GM21786 (cell line): ENCODE measurements around the gene POLR1B.
A peak's percentile ranks its signal among the peaks of the same experiment; 100 is the strongest.
"Not testable (repeated sequence)": the region's sequence is repeated elsewhere in the genome, so short reads cannot be mapped to it uniquely, and the experiment has no call there.

Experiments
- ATAC-seq: cut with Tn5 transposase; IDR thresholded peaks from one replicate; pipeline ENCODE4 v1.9.1; 2021; ENCODE audit not compliant: unreplicated experiment

The POLR1B gene, protein sequence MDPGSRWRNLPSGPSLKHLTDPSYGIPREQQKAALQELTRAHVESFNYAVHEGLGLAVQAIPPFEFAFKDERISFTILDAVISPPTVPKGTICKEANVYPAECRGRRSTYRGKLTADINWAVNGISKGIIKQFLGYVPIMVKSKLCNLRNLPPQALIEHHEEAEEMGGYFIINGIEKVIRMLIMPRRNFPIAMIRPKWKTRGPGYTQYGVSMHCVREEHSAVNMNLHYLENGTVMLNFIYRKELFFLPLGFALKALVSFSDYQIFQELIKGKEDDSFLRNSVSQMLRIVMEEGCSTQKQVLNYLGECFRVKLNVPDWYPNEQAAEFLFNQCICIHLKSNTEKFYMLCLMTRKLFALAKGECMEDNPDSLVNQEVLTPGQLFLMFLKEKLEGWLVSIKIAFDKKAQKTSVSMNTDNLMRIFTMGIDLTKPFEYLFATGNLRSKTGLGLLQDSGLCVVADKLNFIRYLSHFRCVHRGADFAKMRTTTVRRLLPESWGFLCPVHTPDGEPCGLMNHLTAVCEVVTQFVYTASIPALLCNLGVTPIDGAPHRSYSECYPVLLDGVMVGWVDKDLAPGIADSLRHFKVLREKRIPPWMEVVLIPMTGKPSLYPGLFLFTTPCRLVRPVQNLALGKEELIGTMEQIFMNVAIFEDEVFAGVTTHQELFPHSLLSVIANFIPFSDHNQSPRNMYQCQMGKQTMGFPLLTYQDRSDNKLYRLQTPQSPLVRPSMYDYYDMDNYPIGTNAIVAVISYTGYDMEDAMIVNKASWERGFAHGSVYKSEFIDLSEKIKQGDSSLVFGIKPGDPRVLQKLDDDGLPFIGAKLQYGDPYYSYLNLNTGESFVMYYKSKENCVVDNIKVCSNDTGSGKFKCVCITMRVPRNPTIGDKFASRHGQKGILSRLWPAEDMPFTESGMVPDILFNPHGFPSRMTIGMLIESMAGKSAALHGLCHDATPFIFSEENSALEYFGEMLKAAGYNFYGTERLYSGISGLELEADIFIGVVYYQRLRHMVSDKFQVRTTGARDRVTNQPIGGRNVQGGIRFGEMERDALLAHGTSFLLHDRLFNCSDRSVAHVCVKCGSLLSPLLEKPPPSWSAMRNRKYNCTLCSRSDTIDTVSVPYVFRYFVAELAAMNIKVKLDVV

DNA sequence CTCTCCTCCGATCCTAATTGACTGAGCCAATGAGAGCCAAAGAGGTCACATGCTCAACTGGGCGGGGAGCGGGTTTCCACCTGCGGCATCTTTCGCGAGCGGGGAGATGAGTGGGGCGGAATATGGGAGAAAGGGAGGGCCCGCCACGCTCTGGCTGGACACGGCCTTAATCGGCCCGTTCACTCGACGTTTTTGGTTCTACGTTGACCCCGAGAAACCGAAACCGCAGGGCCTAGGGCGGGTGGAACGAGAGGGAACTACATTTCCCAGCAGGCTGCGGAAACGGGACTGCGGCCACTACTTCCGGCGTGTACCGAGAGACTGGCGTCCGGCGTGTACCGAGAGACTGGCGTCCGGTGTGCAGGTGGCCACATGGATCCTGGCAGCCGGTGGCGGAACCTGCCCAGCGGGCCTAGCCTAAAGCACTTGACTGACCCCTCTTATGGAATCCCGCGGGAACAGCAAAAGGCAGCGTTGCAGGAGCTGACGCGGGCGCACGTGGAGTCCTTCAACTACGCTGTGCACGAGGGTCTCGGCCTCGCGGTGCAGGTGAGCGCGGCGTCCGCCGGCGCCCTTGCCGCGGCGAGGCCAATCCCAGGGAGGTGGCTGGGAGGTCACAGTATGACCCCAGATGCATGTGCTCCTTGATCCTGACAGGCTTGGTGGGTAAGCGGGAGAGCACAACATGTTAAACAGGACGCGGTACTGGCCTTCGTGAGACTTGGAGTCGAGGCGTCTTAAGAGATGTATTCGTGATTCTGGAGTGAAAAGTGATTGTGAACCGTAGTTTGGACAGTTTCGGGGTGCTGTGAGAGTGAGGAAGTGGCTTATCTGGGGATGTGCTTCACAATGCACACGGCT lies at the start of gene POLR1B:
Gene POLR1B, plus strand, starts transcription at position 343 of the 861 bp plus-strand sequence. Its CDS starts 30 bp downstream, at position 373.
- ATAC-seq: peak; percentile 81

DNA sequence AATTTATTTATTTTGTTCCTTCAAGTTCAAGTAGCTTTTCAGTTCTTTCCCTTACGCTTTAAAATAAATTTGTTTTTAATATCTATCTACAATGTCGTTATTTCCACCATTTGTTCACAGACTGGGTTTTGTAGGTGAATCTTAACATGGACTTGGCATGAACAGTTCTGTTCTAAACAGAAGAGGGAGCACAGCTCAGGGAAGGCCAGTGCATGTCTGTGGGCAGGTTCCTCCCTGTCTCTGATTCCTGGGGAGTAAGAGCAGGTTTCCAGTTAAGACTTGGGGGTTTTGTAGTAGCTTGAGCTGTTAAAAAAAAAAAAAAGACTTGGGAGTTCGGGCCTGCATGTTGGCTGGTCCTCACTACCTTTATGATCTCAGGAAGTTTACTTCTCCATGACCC lies 49.2 kb upstream of the POLR1B start:
- ATAC-seq: no peak

DNA sequence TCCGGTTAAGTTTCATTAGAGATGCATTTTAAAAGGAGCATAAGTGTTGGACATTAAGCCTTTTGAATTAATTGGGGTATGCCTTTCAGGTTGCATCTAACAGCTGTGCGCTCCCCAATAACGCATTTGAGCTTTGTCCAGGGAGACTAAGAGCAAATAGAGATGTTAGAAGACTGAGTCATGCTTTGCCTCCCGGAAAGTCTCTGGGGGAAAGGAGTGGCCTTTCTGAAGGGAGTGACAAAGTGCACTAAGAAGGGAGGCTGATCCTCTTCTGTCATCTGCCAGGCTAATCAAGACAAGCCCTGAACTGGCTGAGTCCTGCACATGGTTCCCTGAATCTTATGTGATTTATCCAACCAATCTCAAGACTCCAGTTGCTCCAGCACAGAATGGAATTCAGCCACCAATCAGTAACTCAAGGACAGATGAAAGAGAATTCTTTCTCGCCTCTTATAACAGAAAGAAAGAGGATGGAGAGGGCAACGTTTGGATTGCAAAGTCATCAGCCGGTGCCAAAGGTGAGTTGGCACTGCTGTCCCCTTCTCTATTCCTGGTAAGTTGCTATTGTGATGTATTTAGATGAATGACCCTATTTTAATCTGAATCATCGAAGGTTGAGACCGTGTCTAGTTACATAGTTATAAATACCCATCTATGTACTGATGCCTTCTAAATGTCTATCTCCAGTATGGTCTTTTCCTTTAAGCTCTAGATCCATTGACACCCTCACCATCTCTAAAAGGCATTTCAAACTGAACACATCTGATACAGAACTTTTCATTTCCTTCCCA lies 48.2 kb upstream of the POLR1B start:
- no peak for ATAC-seq

DNA sequence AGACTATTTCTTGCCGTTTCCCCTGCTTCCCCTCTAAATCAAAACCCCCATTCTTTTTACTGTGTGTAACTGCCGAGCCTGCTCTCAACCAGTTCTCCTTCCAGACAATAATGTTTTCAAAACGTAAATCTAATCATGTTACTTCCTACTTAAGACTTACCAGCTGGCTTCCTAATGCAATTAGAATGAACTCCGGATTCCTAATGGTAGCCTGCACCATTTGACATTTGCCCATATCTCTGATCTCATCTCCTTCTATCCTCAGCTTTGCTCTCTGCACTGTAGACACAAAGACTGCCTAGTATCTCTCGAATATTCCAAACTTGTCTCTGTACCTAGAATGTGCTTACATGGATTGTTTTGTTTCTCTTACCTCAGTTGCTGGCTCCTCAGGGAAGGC lies 47.4 kb upstream of the POLR1B start:
- no peak for ATAC-seq

DNA sequence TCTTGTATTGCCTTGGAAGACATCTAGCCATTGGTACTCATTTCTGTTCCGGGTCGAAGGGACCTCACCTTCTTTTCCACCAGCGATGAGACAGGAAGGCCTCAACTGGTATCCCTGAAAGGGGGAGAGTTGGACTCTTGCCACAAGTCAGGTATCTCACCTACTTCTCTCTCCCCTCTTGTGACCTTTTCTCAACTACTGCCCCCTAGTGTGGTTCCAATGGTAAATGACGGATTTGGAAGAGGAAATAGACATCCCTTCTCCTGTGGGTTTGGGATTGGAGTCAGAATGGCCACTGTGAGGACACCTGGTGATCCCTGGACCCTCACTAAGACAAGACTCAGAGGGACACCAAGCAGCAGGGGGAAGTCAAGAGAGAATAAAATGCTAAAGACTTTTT lies 46.4 kb upstream of the POLR1B start:
- not testable (repeated sequence) for ATAC-seq

DNA sequence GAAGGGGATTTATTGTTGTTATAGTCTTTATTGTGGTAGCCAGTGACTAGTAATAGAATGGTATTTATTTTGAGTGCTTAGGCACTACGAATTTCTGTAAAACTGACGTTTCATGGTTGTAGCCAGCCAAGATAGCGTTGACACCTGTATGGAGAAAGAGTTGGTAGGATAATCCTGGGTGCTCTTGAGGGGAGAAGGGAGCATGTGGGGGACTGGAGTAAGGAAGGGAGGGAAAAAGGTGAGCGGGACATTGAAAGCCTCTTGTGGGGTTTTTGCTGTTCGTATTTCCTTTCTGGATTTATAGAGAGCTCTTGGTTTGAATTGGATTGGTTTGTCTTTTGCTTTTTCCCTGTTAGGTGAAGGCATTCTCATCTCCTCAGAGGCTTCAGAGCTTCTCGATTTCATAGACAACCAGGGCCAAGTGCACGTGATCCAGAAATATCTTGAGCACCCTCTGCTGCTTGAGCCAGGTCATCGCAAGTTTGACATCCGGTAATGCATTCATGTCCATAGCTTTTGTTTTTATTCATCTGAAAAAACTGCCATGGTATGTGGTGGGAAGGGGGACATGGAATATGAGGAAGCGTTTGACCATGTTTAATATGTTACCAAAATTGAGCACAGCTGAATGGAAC lies 41.3 kb upstream of the POLR1B start:
- ATAC-seq: not testable (repeated sequence)

DNA sequence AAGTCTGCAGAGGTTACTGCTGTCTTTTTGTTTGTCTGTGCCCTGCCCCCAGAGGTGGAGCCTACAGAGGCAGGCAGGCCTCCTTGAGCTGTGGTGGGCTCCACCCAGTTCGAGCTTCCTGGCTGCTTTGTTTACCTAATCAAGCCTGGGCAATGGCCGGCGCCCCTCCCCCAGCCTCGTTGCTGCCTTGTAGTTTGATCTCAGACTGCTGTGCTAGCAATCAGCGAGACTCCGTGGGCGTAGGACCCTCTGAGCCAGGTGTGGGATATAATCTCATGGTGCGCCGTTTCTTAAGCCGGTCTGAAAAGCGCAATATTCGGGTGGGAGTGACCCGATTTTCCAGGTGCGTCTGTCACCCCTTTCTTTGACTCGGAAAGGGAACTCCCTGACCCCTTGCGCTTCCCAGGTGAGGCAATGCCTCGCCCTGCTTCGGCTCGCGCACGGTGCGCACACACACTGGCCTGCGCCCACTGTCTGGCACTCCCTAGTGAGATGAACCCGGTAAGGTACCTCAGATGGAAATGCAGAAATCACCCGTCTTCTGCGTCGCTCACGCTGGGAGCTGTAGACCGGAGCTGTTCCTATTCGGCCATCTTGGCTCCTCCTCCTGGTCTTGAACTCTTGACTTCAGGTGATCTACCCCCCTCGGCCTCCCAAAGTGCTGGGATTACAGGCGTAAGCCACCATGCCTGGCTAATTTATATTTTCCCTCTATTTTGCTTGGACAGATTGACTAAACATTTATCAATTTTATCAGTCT lies 32.8 kb upstream of the POLR1B start:
- not testable (repeated sequence) for ATAC-seq

DNA sequence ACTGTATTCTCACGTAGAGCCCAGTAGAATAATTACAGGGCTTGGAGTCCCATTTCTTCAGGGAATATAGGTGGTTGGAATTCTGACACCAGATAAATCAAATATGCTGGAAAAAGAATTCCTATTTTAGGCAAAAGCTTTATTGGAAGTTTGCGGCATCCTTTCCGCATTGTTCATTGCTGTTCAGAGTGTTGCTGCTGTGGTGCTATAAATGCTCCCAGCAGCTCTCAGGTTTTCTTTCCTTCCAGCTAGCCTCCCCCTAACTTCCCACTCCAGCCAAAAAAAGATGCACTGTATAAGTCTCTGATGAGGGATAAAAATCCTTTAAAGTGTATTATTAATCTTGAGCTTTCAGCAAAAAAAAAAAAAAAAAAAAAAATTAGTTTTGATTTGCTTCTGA lies 25.5 kb upstream of the POLR1B start:
- ATAC-seq: no peak

DNA sequence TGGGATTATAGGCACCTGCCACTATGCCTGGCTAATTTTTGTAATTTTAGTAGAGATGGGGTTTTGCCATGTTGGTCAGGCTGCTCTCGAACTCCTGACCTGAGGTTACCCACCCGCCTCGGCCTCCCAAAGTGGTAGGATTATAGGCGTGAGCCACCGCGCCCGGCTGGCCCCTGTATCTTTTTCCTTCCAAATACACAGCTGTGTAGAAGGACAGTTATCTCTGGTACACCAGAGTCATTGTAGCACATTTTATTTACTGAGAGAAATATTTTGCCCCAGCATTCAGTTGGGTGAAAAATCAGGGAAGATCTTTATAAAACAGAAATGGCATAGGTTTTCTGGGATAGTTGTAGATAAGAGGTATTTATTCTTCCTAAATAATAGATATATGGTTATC lies 23.5 kb upstream of the POLR1B start:
- ATAC-seq: no peak

DNA sequence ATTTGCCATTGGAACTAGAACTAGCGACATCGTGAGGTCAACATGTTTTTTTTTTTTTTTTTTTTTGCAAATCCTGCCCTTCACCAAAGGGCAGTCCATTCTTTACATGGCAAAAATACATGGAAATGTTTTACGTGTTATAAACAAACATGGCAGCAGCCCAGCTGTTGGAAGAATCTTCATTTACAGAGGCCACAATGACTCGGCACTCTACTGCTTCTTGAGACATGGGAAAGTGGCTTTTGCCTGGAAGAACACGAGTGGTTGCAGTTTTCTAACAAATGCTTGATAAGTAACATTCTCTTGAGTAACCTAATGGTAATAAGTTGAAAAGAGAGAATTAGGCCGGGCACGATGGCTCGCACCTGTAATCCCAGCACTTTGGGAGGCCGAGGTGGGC lies 22.8 kb upstream of the POLR1B start:
- no peak for ATAC-seq

DNA sequence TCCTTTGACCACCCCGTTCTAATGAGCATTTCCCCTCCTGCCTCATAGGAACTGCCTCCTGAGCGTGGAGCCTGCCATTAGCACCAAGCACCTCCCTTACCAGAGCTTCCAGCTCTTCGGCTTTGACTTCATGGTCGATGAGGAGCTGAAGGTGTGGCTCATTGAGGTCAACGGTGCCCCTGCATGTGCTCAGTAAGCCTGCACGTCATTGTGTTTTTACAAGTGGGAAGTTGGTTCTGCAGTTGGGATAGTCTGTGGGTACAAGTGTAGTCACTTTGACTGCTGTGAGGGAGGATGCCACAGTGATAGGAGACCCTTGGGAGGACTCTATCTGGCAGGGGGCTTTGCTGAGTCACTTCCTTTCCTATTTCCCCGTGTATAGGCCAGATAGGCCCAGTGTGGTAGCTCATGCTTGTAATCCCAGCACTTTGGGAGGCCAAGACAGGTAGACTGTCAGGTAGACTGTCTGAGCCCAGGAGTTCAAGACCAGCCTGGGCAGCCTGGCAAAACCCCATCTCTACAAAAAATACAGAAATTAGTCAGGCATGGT lies 22.0 kb upstream of the POLR1B start:
- ATAC-seq: no peak

DNA sequence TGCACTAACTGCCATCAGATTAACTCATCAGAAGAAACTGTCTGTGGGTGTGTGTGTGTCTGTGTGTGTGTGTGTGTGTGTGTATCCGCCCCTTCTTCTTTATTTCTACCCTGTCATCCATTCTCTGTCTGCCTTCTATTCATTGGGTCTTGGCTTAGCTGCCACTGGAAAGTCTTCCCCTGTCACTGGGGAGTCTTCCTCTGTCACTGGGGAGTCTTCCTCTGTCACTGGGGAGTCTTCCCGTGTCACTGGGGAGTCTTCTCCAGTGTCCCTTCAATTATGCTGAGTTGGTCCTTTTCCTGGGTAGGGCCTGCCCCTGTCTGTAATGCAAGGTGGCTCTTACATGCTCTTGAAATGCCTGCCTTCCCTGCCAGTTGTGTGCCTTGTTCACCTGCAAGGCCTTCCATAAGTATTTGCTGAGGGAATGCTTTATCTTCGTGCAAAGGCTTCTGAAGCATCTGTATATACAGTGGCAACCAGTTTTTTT lies 18.9 kb upstream of the POLR1B start:
- ATAC-seq: no peak

DNA sequence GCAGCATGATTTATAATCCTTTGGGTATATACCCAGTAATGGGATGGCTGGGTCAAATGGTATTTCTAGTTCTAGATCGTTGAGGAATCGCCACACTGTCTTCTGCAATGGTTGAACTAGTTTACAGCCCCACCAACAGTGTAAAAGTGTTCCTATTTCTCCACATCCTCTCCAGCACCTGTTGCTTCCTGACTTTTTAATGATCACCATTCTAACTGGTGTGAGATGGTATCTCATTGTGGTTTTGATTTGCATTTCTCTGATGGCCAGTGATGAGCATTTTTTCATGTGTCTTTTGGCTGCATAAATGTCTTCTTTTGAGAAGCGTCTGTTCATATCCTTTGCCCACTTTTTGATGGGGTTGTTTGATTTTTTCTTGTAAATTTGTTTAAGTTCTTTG lies 18.0 kb upstream of the POLR1B start:
- not testable (repeated sequence) for ATAC-seq

DNA sequence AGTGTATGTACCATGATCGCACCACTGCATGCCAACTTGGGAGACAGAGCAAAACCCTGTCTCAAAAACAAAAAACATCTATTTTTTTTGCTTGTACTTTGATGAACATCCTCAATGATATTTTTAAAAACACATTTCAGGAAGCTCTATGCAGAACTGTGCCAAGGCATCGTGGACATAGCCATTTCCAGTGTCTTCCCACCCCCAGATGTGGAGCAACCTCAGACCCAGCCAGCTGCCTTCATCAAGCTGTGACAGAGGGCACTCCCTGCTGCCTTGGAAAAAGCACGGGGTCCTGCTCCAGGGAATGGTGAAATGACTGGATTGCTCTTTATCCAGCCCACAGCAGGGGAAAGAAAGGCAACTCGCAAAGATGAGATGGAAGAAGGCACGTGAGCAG lies 13.7 kb upstream of the POLR1B start:
- no peak for ATAC-seq

DNA sequence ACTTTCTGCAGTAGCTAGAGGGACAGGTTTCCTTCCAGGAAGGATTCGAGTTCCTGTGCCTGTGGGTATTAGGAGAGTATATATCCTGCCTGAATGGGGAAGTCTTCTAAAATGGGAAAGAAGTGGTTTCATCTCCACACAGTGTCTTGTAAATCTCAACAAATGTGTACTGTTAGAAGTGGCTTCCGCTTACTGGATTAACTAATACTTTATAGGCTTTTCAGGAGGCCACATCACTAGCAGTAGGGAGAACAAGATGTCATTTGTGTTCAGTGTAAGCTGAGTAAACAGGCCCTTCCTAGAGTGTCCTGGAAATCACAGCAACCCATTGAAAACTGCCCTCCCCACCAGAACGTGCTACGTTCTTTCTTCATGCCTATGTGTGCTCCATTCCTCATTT lies 12.5 kb upstream of the POLR1B start:
- ATAC-seq: no peak

DNA sequence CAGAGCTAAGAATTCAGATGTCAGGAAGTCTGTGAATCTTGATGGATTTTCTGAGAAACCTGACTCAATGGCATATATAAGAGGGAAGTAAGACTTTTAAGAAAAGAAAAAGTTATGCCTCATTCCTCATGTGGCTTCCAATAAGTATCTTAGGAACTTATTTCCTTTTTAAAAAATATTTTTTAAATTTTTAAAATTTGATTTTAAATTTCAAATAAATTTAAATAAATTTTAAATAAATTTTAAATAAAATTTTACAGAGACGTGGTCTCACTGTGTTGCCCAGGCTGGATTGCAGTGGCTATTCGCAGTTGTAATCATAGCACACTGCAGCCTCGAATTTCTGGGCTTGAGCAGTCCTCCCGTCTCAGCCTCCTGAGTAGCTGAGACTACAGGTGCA lies 11.5 kb upstream of the POLR1B start:
- ATAC-seq: no peak

DNA sequence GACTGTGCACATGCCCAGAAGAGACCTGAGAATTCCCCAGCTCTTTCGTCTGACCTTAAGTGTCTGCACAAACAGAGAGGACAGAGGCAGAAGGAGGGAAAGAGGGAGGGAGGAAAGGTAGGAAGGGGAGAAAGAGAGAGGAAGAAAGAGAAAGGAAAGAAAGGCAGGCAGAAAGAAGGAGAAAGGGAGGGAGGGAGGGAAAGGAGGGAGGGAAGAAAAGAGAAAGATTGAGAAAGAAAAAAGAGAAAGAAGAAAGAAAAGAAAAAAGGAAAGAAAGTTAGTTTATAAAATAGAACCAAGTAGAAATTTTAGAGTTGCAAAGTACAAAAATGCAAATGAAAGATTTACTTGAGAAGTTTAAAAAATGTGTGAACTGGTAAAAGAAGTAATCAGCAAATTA lies 7.4 kb upstream of the POLR1B start:
- ATAC-seq: no peak

DNA sequence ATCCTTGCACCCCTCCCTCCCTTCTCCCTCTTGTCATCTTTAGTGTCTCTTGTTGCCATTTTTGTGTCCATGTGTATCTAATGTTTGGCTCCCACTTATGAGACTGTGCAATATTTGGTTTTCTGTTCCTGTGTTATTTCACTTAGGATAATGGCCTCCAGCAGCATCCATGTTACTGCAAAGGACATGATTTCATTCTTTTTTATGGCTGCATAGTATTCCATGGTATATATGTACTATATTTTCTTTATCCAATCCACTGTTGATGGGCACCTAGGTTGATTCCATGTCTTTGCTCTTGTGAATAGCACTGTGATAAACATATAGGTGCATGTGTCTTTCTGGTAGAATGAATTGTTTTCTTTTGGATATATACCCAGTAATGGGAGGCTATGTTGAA lies 5.6 kb upstream of the POLR1B start:
- ATAC-seq: not testable (repeated sequence)
